ENCODE results near the gene SAMD7. TPM values are rescaled to one million over a fixed set of nuclear protein-coding genes. Genes with fewer than 3 reads are reported as not detected.

Gene SAMD7, protein sequence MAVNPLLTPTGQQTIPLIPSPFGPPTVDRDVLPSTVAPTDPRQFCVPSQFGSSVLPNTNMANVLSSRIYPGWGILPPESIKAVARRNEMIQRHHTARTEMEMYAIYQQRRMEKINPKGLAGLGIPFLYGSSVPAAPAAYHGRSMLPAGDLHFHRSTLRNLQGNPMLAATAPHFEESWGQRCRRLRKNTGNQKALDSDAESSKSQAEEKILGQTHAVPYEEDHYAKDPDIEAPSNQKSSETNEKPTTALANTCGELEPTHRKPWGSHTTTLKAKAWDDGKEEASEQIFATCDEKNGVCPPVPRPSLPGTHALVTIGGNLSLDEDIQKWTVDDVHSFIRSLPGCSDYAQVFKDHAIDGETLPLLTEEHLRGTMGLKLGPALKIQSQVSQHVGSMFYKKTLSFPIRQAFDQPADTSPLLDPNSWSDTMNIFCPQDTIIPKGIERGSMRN
- total RNA-seq: not detected in 2 replicates

DNA sequence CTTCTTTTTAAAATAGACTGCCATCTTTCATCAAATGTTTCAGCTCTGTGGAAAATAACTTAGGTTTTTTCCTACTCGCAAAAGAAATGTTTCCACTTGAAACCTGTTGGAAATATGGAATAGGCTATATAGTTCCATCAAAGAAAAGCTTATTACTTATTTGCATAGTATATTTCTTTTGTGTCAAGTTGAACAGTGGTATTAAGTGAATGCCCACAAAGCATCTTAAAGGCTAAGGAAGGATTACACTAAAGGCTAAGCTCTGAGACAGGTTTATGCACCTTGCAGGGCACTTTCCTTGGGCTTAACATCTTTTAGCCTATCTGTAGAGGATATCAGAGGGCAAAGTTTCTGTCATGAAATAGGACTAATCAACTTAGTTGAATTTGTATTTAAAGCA, at the start of gene SAMD7:
SAMD7 (plus strand) TSS at position 301 of the 400 bp plus-strand sequence. CDS start 7,927 bp downstream, outside the sequence.
- intact Hi-C loops (cut with micrococcal nuclease): no loop called here

DNA sequence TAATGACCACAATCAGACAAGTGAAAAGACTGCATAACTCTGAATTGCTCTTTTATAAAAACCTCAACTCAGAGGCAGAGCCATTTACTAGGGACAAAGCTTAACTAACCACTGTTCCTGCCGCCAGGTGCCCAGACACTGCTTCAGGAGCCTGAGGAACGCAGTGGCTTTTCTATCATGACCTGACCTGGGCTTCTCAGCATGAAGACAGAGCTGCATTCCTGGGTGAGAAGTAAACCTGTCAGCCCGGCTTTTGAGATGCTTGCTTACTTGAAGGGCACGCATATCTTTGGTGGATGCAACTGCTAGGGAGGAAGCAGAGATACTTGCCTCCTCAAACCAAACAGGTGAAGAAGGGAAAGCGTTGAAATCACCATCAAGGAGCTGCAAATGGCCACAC, 49.5 kb upstream of the SAMD7 start:
- intact Hi-C loops (cut with micrococcal nuclease): loop anchor here (2.0 to 5.0 kb wide), 5 partner anchors 99 to 951 kb away; partner anchors contain the start of genes GPR160 and PHC3

DNA sequence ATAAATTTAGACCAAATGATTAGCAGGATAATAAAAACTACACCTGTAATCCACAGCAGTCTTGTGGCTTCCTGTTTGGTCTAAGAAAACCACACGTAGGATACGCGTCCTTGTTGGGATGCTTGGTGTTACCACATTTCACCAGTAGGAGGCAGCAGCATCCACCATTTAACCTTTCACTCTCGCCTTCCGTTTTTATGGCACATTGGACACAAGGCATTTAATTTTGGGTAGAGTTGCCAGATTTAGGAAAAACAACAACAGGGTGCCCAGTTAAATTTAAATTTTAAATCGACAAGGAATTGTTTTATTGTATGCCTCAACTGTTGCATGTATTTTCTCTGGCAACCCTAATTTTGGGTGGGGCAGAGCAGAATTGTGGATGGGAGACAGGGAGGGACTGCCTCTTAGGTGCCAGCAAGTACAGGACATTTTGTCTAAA, 47.9 kb upstream of the SAMD7 start:
- intact Hi-C loops (cut with micrococcal nuclease): loop anchor here (1.0 to 5.0 kb wide), 7 partner anchors 101 to 949 kb away; partner anchors contain the start of genes GPR160, PHC3 and SEC62

DNA sequence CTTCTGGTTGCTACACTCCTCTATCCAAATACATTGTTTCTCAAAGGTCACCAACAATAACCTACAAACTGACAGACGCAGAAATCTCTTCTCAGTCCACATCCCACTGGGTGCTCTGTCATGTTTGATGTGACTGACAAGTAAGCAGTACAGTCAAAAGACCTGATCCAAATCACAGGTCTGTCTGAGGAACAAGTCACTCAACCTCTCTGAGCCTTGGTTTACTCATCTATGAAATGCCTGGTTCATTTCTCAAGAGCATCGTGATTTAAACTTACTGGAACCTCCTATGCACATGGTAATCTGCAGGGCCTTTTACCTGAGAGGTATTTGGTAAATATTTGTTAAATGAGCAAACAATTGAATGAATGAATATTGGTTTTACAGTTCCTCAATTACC, 47.1 kb upstream of the SAMD7 start:
- intact Hi-C loops (cut with micrococcal nuclease): loop anchor here (5.0 kb wide), 2 partner anchors 173 to 717 kb away; partner anchors contain the start of gene GPR160

DNA sequence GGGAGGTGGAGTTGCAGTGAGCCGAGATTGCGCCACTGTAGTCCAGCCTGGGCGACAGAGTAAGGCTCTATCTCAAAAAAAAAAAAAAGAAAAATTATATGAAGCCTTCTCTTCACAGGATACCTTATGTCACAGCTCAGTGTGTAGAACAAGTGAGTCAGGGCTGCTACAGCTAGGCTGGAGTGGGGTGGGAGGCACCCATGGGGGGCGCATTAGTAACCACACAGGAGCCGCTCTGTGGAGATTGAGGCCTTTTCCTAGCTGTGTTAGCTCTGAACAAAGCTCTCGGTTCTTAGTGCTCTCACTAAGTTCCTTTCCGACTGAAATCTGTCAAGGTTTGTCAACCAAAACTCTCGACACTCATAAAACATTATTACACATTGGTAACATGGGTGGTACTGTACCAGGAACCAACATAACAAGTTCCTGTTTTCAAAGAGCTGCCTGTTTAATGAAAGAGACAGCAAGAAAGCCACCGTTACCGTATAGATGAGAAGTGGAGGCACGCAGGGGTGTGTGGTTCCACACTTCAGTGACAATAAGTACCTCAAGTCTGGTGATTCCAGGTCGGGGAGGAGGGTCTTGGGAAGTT, 46.1 kb upstream of the SAMD7 start:
- intact Hi-C loops (cut with micrococcal nuclease): no loop called here

DNA sequence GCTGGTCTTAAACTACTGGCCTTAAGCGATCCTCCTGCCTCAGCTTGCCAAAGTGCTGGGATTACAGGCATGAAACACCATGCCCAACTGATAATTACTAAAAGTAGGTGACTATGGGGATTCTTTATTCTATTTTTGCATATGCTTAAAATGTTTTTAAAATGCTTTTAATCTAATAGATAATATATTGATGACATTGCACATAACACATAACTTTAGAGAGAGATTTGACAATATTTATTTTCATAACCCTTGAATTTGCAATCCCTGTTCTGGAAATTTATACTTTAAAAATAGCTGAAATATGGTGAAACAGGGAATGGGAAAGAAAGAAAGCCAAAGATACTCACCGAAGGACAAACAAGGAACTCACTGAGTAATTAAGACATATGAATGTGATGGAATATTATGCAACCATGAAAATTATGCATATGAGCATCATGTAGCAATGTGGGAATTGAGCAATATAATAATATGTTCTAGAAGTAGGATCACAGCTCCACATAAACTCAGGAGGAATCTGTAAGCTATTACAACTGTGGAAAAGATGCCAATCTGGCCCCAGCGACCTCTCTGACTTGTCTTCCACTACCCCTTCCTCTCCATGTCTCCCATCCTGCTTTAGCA, 43.7 kb upstream of the SAMD7 start:
- intact Hi-C loops (cut with micrococcal nuclease): no loop called here

DNA sequence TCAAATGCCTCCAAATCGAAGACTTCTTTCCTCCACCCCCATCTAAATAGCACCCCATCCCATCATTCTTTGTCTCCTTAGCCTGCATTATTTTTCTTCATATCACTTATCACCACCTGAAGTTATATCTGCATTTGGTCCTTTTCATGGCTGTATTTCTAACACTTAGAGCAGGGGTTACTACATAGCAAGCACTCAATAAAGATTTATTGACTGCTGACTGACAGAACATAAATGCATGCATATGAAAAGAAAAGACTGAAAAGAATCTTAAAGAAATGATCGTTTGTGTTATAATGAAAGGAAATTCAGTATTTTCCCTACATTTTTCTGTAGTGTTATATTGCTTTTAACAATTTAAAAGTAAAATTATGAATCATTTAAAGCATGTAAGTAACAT, 43.0 kb upstream of the SAMD7 start:
- intact Hi-C loops (cut with micrococcal nuclease): no loop called here

DNA sequence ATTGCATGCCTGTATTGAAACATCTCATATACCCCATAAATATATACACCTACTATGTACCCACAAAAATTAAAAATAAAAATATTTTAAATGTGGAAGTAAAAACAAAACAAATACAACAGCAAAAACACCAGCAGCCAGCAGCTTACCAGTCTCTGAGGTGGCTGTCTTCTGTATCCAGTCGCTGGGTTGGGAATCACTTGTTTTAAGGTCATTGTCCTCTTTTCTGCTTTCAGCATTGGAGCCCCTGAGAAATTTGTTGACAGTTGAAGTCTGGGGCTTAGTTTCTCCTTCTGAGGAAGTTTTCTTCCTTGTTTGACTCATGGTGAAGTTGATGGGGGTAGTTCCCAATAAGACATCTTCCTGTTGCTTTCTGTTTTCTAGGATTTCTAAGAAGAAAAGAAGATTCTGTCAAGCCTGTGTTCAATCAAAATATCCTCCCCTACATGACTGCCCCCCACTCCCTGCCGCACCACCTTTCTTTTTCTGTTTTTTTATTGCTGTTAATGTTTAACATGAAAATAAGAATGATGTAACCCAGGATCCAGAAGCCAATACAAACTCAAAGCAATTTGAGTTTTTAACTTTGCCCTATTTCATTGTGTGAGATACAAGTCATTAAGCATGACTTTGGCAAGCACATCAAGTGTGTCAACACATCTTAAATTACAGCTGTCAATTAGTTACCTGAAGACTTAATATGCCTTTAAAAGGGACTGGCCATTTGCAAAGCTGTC, 41.7 kb upstream of the SAMD7 start, which contains the start of gene LRRC31:
LRRC31 (minus strand) TSS at position 452 of the 737 bp plus-strand sequence; CDS start at position 324, 128 bp downstream.
- intact Hi-C loops (cut with micrococcal nuclease): no loop called here

DNA sequence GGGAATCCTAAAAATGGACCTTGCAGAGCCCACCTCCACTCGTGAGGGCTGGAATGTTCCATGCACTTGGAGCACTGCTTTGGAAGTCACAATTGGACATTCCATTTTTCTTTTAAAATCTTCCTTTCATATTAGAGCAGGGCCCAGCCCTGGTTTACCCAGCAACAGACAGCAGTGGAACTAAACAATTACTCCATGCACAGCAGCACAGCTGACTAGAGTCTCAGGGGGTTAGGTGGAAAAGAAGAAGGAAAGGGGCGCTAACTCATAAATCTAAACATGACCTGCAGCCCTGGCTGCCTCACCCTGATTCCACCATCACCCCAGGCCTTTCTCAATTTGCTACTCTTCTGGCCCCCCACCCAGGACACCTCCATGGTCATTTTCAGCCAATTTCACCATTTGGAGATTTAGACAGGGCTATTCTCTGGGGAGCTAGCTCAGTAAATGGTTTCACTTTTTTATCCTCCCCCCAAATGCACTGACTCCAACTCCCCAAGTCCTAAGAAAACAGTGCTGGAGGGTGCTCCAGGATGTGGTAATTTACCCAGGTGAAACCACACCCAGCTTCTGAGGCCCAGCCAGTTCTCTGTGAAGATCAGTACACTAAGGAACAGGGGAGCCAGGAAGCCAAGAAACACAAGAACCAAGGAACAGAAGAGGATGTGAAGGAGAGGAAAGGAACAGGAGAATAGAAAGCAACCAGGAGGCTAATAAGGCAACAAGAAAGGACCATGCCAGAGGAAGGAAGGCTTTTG, 40.1 kb upstream of the SAMD7 start:
- intact Hi-C loops (cut with micrococcal nuclease): no loop called here

DNA sequence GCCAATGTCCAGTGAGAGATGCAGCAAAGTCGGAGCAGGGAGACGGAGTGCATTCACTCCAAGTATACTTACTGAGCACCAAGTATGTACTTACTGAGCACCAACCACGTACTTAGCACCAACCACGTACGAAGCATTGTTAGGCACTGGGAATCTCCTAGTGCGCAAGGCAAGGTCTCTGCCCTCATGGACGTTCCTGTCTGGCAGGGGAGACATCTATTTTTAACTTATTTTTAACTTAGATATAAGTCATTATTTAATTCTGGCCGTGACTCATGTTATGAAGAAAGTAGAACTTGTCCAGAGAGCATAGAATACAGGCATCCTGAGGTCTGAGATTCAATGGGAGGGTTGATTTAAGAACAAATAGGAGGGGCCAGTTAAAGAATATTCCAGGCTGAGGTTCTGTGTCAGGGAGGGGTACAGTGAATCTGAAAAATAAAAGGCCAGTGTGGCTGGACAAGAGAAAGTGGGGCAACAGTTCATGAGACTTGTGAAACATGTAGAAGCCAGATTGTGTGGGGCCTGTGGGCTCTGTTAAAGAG, 32.3 kb upstream of the SAMD7 start:
- intact Hi-C loops (cut with micrococcal nuclease): no loop called here

DNA sequence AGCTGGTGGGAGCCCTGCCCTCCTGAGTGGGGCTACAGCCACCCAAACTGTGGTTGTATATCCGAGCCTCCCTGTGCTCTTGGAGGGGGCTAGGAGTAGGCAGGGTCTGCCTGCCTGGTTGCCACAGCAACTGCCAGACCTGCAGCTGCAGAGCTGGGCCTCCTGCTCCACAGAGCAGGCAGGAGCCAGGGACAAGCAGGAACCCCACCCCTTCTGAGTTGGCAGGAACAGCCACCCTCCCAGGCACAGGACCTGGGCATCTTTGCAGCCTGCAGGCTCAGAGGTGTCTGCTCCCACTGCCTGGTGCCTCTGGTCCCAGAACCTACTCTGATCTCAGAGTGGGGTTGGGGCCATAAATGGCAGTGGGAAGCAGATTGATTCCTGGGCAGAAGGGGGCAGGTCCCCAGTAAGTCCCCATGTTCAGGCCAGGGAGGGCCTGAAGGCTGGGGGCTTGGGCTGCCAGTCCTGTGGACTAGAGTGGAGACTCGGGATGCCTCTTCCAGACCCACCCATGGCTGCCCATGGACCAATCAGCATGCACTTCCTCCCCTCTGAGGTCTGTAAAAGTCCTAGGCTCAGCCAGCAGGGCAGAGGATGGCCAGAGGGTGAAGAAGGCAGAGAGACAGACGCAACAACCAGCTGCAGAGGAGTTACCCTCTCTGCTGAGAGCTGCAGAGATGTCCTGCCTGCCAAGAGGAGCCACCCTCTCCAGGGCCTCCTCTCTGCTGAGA, 31.4 kb upstream of the SAMD7 start:
- intact Hi-C loops (cut with micrococcal nuclease): no loop called here

DNA sequence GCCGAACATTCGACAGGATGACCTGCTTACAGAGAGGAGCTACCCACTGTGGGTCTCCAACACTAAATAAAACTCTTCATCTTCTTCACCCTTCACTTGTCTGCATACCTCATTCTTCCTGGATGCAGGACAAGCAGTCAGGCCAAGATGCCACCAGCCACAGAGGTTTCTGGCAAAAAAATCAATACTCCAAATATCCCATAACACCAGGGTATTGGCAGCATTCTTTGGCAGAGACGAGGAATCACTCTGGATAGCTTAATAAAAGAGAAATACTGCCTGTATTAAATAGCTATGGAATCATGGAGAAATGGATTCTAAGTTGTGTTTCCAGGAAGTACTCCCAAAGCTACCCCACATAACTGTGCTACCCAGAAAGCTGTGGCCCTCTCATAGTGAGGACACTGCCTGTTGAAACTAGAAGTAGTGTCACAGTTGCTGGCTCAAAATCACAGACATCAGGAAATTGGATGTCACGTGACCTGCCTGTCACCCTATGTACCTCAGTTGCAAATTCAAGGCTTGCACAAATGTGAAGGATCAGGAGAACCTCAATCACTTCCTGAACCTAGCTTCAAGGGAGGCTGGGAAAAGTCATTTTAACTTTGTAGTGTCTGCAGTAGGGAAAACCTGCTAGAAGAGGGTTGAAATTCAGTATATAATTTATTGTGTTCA, 30.7 kb upstream of the SAMD7 start:
- intact Hi-C loops (cut with micrococcal nuclease): no loop called here

DNA sequence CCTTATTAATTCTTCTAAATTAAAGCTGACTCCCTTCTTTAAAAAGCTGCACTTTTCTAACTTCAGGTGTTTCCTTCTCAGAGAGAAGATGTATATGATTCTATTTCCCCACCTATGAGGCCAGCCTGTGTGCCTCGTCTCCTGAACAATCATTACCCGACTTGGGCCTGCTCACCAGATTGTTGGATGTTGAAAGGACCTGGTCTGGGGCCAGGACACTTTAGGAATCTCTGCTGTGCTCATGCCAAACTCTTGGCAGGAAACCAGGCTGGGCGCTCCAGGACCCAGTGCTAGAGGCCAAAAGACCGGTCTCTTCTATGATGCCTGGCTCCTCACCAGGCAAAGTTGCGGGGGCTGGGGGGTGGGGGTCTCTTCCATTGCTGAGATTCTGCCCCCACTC, 24.7 kb upstream of the SAMD7 start:
- intact Hi-C loops (cut with micrococcal nuclease): no loop called here

DNA sequence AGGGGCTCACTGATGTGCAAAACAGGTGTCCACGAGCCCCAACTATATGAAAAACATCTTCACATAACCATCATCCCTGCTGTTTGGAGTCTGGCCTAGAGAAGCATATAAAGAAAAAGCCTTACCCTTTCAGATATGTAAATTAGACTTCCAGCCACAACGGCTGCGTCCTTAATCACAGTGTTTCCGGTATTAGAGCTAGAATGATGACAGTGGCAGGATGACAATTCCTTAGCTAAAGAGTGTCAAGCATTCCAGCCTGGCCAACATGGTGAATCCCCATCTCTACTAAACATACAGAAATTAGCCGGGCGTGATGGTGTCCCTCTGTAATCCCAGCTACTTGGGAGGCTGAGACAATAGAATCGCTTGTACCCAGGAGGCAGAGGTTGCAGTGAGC, 19.5 kb upstream of the SAMD7 start:
- intact Hi-C loops (cut with micrococcal nuclease): no loop called here

DNA sequence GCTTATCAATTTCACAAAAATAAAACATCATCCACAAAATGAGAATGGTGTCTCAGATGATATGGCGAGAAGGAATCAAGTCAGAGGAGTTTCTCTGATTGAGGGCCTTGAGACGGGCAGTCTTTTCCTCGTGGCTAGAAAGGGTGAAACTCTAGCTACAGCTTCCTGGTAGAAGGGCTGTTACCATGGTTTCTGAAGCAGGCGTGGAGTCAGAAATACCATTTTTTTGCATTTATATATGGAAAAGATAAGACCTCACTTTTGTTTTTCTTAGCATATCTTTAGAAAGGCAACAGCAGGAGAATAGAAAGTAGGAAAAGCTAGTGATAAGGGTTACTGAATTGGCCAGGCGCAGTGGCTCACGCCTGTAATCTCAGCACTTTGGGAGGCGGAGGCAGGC, 17.3 kb upstream of the SAMD7 start:
- intact Hi-C loops (cut with micrococcal nuclease): no loop called here

DNA sequence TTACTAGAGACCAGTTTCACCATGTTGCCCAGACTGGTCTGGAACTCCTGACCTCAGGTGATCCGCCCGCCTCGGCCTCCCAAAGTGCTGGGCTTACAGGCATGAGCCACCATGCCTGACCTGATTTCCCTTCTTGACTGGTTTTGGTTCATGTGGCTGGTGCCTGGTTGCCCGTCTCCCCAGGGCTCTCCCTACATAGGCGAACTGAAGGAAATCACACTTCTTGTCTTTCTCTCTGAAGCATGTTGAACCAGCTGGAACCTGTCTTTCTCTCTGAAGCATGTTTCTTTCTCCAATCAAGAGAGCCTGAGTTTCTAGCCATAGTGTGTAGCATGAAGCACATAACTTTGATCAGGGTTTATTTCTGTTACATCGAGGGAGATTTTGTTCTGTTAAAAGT, 16.3 kb upstream of the SAMD7 start:
- intact Hi-C loops (cut with micrococcal nuclease): no loop called here

DNA sequence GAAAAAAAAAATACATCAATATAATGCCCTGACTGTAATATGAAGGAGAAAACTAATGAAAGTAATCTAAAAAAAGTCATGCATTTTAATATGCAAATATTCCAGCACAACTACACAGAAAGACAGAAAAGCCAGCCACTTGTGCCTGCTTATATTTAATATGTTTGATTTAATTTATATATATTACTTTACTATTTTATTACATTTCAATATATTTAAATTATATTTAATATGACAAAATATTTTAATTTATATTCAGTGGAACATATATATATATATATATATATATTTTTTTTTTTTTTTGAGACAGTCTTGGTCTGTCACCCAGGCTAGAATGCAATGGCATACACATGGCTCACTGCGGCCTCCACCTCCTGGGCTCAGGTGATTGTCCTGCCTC, 14.1 kb upstream of the SAMD7 start:
- intact Hi-C loops (cut with micrococcal nuclease): no loop called here

DNA sequence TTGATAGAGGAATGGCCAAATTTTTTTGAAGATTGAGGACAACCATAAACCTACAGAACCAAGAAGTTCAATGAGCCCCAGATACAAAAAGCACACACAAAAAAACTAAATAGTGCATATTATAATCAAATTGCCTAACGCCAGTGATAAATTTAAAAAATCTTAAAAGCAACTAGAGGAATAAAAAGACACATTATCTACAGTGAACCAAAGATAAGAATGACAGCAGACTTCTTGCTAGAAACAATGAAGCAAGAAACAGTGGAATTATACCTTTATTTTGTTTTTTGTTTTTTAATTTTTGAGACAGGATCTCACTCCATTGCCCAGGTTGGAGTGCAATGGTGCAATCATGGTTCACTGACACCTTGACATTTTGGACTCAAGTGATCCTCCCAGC, 9.9 kb upstream of the SAMD7 start:
- intact Hi-C loops (cut with micrococcal nuclease): no loop called here

DNA sequence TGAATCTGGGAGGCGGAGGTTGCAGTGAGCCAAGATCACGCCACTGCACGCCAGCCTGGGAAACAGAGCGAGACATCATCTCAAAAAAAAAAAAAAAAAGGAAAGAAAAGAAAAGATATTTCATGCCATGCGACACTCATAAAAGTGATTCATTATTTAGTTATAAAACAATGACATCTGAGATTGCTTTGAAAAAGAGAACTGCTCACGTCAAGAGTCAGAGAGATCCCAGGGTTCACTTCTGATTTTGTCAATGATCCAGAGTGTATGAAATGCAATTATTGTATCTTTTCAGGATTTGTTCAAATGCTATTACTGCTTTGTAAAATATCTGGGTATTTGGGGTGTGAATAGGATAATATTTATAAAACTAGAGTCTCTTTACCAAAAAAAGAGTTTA, 6.0 kb upstream of the SAMD7 start:
- intact Hi-C loops (cut with micrococcal nuclease): no loop called here

Data from T-helper 2 cell treated with Interferon-gamma antibody and Interleukin-4, amounts not matched to agents 100 ng/mL and 5 ng/mL, for 36 hours (primary cell).